K562 (cell line): ENCODE data around the gene KCNK18. TPM values are rescaled to one million over a fixed set of nuclear protein-coding genes. Genes with fewer than 3 reads are reported as not detected.
A peak's percentile ranks its signal among the peaks of the same experiment; 100 is the strongest.

Source experiments
- ATAC-seq: fragments of 200-7000 bp; cut with Tn5 transposase; 3 replicates; pipeline ENCODE4 v1.9.1; 2020; ENCODE audit warnings: moderate library complexity
- BruUV-seq: library from RNA; stranded (reverse); fragments of 400-500 nt; replicated peaks from 2 replicates; lab custom pipeline; 2021; lab: Mats Ljungman, UMichigan
- CTCF ChIA-PET: fragments of 300-600 bp; formaldehyde crosslinking; extraction: SDS; loops from one replicate; lab custom pipeline; 2021; ENCODE audit warnings: low intra/inter-chr PET ratio; lab: Yijun Ruan, JAX
- POLR2A ChIA-PET: fragments of 300-600, 350-650 bp; sonication (Branson Sonifier 250); formaldehyde crosslinking; extraction: SDS; loops from one replicate; lab custom pipeline; 2021; ENCODE audit warnings: antibody characterized with exemption, inconsistent platforms; lab: Yijun Ruan, JAX
- DNase-seq, 4 experiments: peaks; one replicate each; pipeline versions ENCODE4 v3.0.0 to v3.0.0-alpha.2; 2011 to 2018; ENCODE audit warnings: low spot score in 3 of 4, mixed read lengths in 3 of 4; ENCODE audit errors: extremely low read depth in 1 of 4
- FAIRE-seq: peaks from 2 replicates; lab custom pipeline; 2011; peaks lifted over from hg19 to GRCh38; lab: Jason Lieb, UNC
- H2AFZ ChIP-seq: 2 replicates; pipeline ENCODE4 v1.6.0; 2011; ENCODE audit warnings: low read depth, low read length, control low read depth, inconsistent platforms
- H3K27ac ChIP-seq: fragments of 200-600 bp; 3 replicates; pipeline ENCODE4 v1.8.0; 2011; ENCODE audit warnings: low read depth, mild to moderate bottlenecking, control low read depth, inconsistent platforms, low read length, moderate library complexity, mixed read lengths; ENCODE audit errors: extremely low read depth
- H3K27me3 ChIP-seq, 2 experiments: fragments of 300-600 bp in 1 of 2; 2 replicates in 1 of 2; 3 replicates in 1 of 2; pipeline versions ENCODE4 v1.6.0 to v1.8.0; 2011; ENCODE audit warnings: inconsistent platforms in 2 of 2, low read length in 2 of 2, mild to moderate bottlenecking in 1 of 2, mixed read lengths in 1 of 2, moderate library complexity in 1 of 2; ENCODE audit not compliant: control insufficient read depth in 2 of 2, insufficient read depth in 2 of 2
- H3K36me3 ChIP-seq: fragments of 300-600 bp; 3 replicates; pipeline ENCODE4 v1.8.0; 2011; ENCODE audit warnings: mild to moderate bottlenecking, low read length, inconsistent platforms; ENCODE audit not compliant: control insufficient read depth, insufficient read depth
- H3K4me1 ChIP-seq, 2 experiments: fragments of 200-600 bp in 1 of 2; replicated peaks in 1 of 2; 2 replicates in 1 of 2; 3 replicates in 1 of 2; pipeline versions ENCODE4 v1.5.1 to v1.8.0; 2011; ENCODE audit warnings: inconsistent platforms in 2 of 2, low read length in 2 of 2, mild to moderate bottlenecking in 1 of 2, mixed read lengths in 1 of 2, moderate library complexity in 1 of 2; ENCODE audit not compliant: control insufficient read depth in 2 of 2, insufficient read depth in 2 of 2
- H3K4me2 ChIP-seq: 2 replicates; pipeline ENCODE4 v1.6.1; 2011; ENCODE audit warnings: low read length, control low read depth, inconsistent platforms, mixed read lengths; ENCODE audit not compliant: insufficient read depth
- H3K4me3 ChIP-seq: fragments of 200-600 bp; sonication (generic), shearing (Covaris generic); 2 replicates; pipeline ENCODE4 v1.5.1; 2016; ENCODE audit warnings: control low read depth, inconsistent platforms
- H3K79me2 ChIP-seq: fragments of 200-600 bp; 3 replicates; pipeline ENCODE4 v1.8.0; 2011; ENCODE audit warnings: low read length, inconsistent platforms; ENCODE audit not compliant: control insufficient read depth, insufficient read depth
- H3K9ac ChIP-seq, 2 experiments: 2 replicates each; pipeline versions ENCODE4 v1.6.0 to v1.6.1; 2011; ENCODE audit warnings: low read depth in 2 of 2, low read length in 2 of 2, control low read depth in 1 of 2, inconsistent platforms in 1 of 2, mild to moderate bottlenecking in 1 of 2, mixed read lengths in 1 of 2; ENCODE audit not compliant: insufficient read depth in 1 of 2
- H3K9me1 ChIP-seq: one replicate; pipeline ENCODE4 v1.6.0; 2011; ENCODE audit warnings: inconsistent platforms, mild to moderate bottlenecking, low read length, moderate library complexity; ENCODE audit not compliant: control insufficient read depth, insufficient read depth
- H3K9me3 ChIP-seq: replicated peaks from 2 replicates; pipeline ENCODE4 v1.5.1; 2011; ENCODE audit warnings: low read depth, low read length, inconsistent platforms; ENCODE audit not compliant: control insufficient read depth, insufficient read depth
- H4K20me1 ChIP-seq: replicated peaks from 2 replicates; pipeline ENCODE4 v1.6.1; 2011; ENCODE audit warnings: low read length, inconsistent platforms, mixed read lengths; ENCODE audit not compliant: control insufficient read depth, insufficient read depth
- CHCHD3 ChIP-seq: fragments of 250-450 bp; sonication (Bioruptor Pico); IDR thresholded peaks from 2 replicates; pipeline ENCODE4 v2.1.2; 2022; ENCODE audit warnings: mild to moderate bottlenecking
- COPS2 ChIP-seq: fragments of 450-650 bp; conservative IDR thresholded peaks from 2 replicates; pipeline ENCODE4 v1.6.1; 2016; ENCODE audit warnings: mild to moderate bottlenecking, moderate library complexity
- GATAD2A ChIP-seq: fragments of 450-650 bp; IDR thresholded peaks from 2 replicates; pipeline ENCODE4 v1.6.1; 2017
- MBD2 ChIP-seq: sonication (generic); IDR thresholded peaks from 2 replicates; pipeline ENCODE4 v1.6.1; 2016; ENCODE audit warnings: low read depth, borderline replicate concordance
- RHOXF2B ChIP-seq: fragments of 250-450 bp; sonication (Bioruptor Pico); conservative IDR thresholded peaks from 2 replicates; pipeline ENCODE4 v1.5.1; 2021
- ZNF764 ChIP-seq: fragments of 250-450 bp; sonication (Bioruptor Pico); IDR thresholded peaks from 2 replicates; pipeline ENCODE4 v1.4.0; 2020; ENCODE audit warnings: low read depth, mild to moderate bottlenecking, moderate library complexity
- WGBS: fragments of 100-300 bp; shearing (Covaris generic); methylation state at CpG from one replicate; pipeline ENCODE4 v1.1.6; 2016; ENCODE audit warnings: low coverage, mixed read lengths; ENCODE audit not compliant: insufficient coverage; ENCODE audit errors: missing lambda C conversion rate; 5-methylcytosine and 5-hydroxymethylcytosine counted together
- in situ Hi-C: fragments of 300-500 bp; cut with MboI; formaldehyde crosslinking; loops from 4 replicates; pipeline ENCODE4 v1.15.0; 2018; ENCODE audit warnings: inconsistent platforms, mixed read lengths
- intact Hi-C: fragments of 100-400 bp; cut with micrococcal nuclease; formaldehyde crosslinking; loops from 2 replicates; pipeline ENCODE4 v1.14.2; 2022
- polyA plus RNA-seq, 8 experiments: library from polyadenylated mRNA; depleted of rRNA in 4 of 8; stranded (reverse) in 5 of 8; unstranded in 3 of 8; fragments of >200 nt; fragmentation: Nextera tagmentation in 2 of 8; fragmentation: Illumina TruSeq in 1 of 8; extraction: Ambion mirVana in 2 of 8; extraction: Trizol in 1 of 8; gene quantifications; 2 replicates each; pipeline versions ENCODE4 v1.2.1 to v1.2.3, GENCODE V29; 2011 to 2014; ENCODE audit warnings: inconsistent platforms in 1 of 8, missing spikeins in 1 of 8
- total RNA-seq, 7 experiments: library from RNA; depleted of rRNA in 6 of 7; stranded (reverse); fragments of >200 nt in 6 of 7; fragmentation: Illumina TruSeq in 2 of 7; extraction: Trizol in 2 of 7; gene quantifications; 2 replicates each; pipeline versions ENCODE4 v1.2.1 to v1.2.3, GENCODE V29; 2011 to 2021; ENCODE audit warnings: low replicate concordance in 1 of 7
- TF ChIP-seq, protein P1 (sequence below): fragments of 250-450 bp; sonication (Bioruptor Pico); IDR thresholded peaks from 2 replicates; pipeline ENCODE4 v1.8.0; 2022; ENCODE audit warnings: moderate library complexity, mild to moderate bottlenecking, inconsistent platforms
- TF ChIP-seq, protein P2 (sequence below): sonication (generic); formaldehyde crosslinking; IDR thresholded peaks from 2 replicates; pipeline ENCODE4 v1.8.0; 2022; ENCODE audit warnings: missing genetic modification reagents, mild to moderate bottlenecking, borderline replicate concordance
- TF ChIP-seq, protein P3 (sequence below): fragments of 250-450 bp; sonication (Bioruptor Pico); IDR thresholded peaks from 2 replicates; pipeline ENCODE4 v1.4.0; 2020; ENCODE audit warnings: mild to moderate bottlenecking

Gene KCNK18
- total and polyA plus RNA-seq, 9 of the 15 experiments (the other 6 are each of a cell fraction or from before 2014, with no cell fraction given): not detected

DNA sequence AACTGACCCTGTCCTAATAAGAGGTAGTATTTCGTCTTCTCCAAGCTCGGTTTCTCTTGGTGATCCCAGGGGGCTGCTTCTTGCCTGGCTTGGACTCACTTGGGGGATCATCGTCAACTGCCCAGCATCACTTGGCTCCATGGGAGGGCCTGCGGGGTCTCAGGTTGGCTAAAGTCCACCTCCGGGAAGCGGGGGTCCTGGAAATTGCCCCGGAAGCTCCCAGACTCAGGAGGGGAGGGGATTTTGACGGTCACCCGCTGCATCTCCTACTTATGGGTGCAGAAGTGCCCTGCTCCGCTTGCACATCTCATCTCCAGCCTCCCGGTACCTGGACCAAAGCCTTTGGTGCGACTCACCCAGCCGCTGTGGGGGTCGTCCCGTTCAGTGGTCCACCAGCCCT is 18.7 kb downstream of the KCNK18 start:
- H4K20me1 ChIP-seq: no peaks in the 10 kb centered on the region; the same call in 1 of the 2 replicates
- H3K36me3 ChIP-seq: no peaks in the 10 kb centered on the region
- TF ChIP-seq MBD2: no peak
- TF ChIP-seq, protein P1, sequence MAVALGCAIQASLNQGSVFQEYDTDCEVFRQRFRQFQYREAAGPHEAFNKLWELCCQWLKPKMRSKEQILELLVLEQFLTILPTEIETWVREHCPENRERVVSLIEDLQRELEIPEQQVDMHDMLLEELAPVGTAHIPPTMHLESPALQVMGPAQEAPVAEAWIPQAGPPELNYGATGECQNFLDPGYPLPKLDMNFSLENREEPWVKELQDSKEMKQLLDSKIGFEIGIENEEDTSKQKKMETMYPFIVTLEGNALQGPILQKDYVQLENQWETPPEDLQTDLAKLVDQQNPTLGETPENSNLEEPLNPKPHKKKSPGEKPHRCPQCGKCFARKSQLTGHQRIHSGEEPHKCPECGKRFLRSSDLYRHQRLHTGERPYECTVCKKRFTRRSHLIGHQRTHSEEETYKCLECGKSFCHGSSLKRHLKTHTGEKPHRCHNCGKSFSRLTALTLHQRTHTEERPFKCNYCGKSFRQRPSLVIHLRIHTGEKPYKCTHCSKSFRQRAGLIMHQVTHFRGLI (CRISPR knock-in tag): no peak
- TF ChIP-seq, protein P2, sequence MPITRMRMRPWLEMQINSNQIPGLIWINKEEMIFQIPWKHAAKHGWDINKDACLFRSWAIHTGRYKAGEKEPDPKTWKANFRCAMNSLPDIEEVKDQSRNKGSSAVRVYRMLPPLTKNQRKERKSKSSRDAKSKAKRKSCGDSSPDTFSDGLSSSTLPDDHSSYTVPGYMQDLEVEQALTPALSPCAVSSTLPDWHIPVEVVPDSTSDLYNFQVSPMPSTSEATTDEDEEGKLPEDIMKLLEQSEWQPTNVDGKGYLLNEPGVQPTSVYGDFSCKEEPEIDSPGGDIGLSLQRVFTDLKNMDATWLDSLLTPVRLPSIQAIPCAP (CRISPR knock-in tag): no peak
- TF ChIP-seq GATAD2A: no peak
- TF ChIP-seq COPS2: no peak
- no peak for TF ChIP-seq ZNF764 (CRISPR knock-in tag)
- no peak for TF ChIP-seq CHCHD3 (CRISPR knock-in tag)
- TF ChIP-seq, protein P3, sequence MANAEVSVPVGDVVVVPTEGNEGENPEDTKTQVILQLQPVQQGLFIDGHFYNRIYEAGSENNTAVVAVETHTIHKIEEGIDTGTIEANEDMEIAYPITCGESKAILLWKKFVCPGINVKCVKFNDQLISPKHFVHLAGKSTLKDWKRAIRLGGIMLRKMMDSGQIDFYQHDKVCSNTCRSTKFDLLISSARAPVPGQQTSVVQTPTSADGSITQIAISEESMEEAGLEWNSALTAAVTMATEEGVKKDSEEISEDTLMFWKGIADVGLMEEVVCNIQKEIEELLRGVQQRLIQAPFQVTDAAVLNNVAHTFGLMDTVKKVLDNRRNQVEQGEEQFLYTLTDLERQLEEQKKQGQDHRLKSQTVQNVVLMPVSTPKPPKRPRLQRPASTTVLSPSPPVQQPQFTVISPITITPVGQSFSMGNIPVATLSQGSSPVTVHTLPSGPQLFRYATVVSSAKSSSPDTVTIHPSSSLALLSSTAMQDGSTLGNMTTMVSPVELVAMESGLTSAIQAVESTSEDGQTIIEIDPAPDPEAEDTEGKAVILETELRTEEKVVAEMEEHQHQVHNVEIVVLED (CRISPR knock-in tag): no peak
- no peak for TF ChIP-seq RHOXF2B (CRISPR knock-in tag)
- H3K27ac ChIP-seq: no peak overlapping the region
- no peak overlapping the region; the same call in 1 of the 2 replicates for H2AFZ ChIP-seq
- H3K4me1 ChIP-seq: peaks cover 0 to 19% of the 10 kb centered on the region in 2 experiments; a peak in 3 of 5 replicates
- ChIA-PET POLR2A (interaction anchor here (0.6 to 1.0 kb wide), 5 partner anchors 10 to 130 kb away, joined by 3 to 5 read pairs (median 3); no protein-coding TSS in a partner anchor), CTCF (interaction anchor here (0.8 to 3.5 kb wide), 6 partner anchors 104 to 1043 kb away, joined by 3 to 57 read pairs (median 4); no protein-coding TSS in a partner anchor)
- peaks cover 3 to 27% of the 10 kb centered on the region in 2 experiments; a peak in 4 of 5 replicates for H3K27me3 ChIP-seq
- no peaks in the 10 kb centered on the region for H3K9me1 ChIP-seq
- intact Hi-C loops: loop anchor here (2.0 kb wide), 2 partner anchors 105 to 233 kb away; no protein-coding TSS in a partner anchor
- peak overlapping the region; percentile 64 for H3K4me2 ChIP-seq
- peak overlapping the region in 1 of 2 experiments; percentile 7; a peak in 1 of 4 replicates for H3K9ac ChIP-seq
- ATAC-seq (no peak), FAIRE-seq (no peak), DNase-seq (no peak)
- no peak overlapping the region for H3K4me3 ChIP-seq
- in situ Hi-C loops: loop anchor here (25.0 kb wide), 1 partner anchor 1021 kb away; no protein-coding TSS in a partner anchor
- 21% methylated on average over 14 of the region's 15 CpGs for WGBS
- no peaks in the 10 kb centered on the region for H3K79me2 ChIP-seq
- no TSS peak for BruUV-seq
- no peaks in the 10 kb centered on the region for H3K9me3 ChIP-seq
